HG03039 (cell line): ENCODE data around the gene TMBIM6.
"Not testable (repeated sequence)": the region's sequence is repeated elsewhere in the genome, so short reads cannot be mapped to it uniquely, and the experiment has no call there.

Experiments used
- ATAC-seq: cut with Tn5 transposase; IDR thresholded peaks from one replicate; pipeline ENCODE4 v1.9.1; 2021; ENCODE audit warnings: mild to moderate bottlenecking, moderate library complexity; ENCODE audit not compliant: unreplicated experiment

TMBIM6 gene

DNA sequence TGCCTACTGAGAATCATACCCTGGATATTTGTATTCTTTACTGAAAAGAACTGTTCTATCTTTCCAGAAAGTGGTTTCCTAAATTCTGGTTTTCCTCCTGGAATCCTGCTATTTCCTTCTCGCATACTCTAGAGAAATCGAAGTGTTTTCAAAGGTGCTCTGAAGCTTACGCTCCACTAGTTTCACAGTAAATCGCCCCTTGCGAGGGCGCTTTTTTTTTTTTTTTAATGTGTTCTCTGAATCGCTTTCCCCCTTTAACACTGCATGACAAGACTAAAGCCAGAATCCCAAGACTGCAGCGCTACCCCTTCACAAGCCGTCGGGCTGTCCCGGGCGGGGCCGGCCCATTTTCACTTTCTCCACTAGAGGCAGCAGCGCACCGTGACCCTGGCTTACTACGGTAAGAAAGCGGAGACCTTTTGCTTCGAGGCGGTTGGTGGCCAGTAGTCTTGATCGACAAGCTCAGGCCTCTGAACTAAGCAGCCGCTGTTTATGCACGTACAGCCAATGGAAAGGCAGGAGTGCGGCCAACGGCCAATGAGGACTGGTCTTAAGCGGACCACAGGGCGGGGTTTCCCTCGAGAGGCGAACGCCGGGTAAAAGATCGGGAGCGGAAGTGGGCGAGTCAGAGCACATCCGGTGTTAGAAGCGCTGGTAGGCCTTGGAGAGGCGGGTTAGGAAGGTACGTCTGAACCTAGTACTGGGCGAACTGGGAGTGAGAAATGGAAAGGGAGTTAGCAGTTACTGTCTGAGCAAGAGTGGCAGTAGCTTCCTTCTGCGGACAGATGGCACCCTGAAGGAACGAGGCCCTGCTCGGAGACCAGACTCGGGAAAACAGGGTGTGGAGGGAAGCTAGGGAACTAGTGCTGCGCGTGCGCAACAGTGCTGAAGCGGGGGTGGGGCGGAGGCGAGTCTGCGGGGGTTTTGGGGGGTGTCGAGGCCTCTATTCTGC, at the start of gene TMBIM6:
TSS of gene TMBIM6 (plus strand) at position 628 of the 952 bp plus-strand sequence. CDS start 10,937 bp downstream, outside the sequence.
- ATAC-seq: peak; percentile 95

DNA sequence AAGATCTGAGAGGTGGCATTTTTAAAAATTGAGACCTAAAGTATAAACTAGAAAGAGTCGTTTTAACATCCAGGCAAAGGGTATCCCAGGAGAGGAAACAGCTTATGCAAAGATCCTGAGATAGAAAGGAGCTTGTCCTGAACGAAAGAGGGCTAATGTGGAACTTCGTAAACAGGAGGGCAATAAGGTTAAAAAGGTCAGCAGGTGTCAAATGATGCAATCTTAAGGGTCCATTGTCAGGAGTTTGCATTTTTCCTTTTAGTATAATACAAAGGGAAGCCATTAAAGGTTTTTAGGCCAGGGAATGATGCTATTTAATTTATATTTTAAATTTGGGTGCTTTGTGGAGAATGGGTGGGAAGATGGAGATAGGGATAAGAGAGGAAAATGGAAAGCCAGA, 48.5 kb upstream of the TMBIM6 start:
- no peak for ATAC-seq

- ATAC-seq: no peak
These were observed 47.4 kb upstream of the TMBIM6 start for GRCh38 chr12:49693931-49694444.

GRCh38 chr12:49696723-49697122, 44.6 kb upstream of the TMBIM6 start:
- no peak for ATAC-seq

DNA sequence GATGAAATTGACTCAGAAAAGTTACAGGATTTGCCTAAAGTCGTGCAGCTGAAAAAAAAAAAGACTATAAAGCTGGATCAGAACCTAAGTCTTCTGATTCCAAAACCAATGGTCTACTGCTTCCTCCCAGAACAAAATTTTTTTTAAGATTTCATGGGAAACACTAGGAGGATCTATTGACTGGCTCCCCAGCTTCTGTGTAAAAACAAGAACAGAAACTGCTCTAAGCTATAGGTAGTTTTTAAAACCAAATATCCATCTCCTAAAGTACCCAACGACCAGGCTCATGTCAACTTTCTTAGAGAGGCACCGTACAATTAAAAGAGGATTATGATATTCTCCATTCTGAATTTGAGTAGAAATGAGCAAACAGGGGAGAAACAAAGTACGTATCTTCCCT, 43.5 kb upstream of the TMBIM6 start:
- ATAC-seq: no peak

DNA sequence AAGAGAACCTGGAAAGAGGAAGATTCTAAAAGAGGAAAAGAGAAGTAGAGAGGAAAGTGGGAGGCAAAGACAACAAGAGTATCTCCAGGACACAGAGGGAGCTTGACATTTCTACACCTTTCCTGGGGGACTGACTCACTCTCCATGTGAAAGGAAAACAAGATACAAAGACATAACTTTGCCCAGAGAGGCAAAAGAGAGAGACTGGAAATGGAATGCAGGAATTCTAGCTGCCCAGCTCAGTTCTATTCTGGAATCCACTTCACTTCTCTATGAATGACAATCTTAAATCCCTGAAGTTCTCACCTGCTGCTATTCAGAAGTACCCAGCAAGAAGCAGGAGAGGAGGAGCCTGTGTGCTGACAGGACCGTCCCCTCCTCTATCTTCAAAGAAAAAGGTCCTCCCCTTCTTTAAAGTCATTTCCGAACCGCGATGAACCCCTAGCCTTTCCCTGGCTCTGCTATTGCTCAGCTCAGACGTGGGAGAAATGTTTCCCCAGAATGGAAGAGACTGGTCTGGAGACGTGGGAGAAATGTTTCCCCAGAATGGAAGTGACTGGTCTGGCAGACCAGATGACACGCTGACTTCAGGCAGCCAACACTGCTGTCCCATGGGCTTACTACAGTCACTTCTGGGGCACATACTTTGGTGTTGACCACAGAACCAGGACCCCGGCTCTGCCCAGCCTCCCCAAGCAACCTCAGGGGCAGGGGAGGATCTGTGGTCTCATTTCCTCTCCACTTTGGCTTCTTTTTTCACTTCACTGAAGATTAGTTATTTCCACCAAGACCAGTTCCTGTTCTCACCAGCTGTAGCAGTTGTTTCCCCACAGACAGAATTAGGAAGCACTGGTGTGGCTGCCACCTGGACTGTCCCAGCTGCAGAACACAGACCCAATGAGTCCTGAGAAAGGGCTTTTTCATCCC, 42.5 kb upstream of the TMBIM6 start:
- peak; percentile 61 for ATAC-seq

GRCh38 chr12:49702009-49702408, 39.3 kb upstream of the TMBIM6 start:
- ATAC-seq: no peak

DNA sequence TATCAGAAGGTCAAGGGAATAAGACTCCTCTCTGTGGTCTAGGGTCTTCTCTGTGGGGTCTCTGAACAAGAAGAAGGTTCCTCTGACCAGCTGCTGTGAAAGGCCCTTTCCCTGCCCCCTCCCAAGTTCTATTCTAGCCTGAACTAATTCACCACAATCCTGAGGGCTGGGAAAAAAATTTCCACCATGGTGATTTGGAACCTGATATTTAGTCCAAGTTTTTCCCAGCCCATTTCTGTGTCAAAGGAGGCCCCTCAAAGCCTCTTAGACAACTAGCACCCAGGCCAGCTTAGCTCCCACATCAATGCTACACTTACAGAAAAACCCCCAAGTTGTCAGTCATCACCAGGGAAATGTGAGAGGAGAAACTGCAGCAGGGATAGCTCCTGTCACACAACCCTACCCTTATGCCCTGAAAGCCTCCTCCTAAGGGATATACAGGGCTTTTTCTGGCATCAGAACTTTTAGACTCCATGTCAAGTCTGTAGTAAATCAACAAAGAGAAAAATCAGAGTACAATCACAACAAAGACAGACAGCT, 38.6 kb upstream of the TMBIM6 start:
- no peak for ATAC-seq

GRCh38 chr12:49703647-49704137, 37.7 kb upstream of the TMBIM6 start:
- no peak for ATAC-seq

GRCh38 chr12:49705479-49706134, 35.8 kb upstream of the TMBIM6 start:
- ATAC-seq: no peak

GRCh38 chr12:49706351-49707127, 34.8 kb upstream of the TMBIM6 start:
- peak; percentile 24 for ATAC-seq

GRCh38 chr12:49707128-49707811, 34.1 kb upstream of the TMBIM6 start, which contains the start of gene FMNL3:
FMNL3 (minus strand) TSS chr12:49707405; CDS start chr12:49707180, 225 bp downstream.
- ATAC-seq: peak; percentile 60

DNA sequence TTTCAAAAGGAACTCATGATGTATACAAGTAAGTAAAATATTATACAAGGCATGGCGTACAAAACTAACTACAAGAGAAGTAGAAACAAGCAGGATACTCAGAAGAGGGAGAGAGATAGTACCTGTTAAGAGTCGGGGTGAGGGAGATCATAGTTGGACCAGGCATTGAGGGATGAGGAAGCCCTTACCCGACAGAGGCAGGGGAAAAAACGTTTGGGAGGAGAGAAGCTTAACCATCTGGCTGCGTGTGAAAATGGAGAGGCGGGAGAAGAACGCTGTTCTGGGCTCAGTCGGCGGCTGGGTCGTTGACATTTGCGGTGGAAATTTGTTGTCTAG, 33.6 kb upstream of the TMBIM6 start:
- no peak for ATAC-seq

GRCh38 chr12:49708851-49709250, 32.5 kb upstream of the TMBIM6 start:
- ATAC-seq: no peak

DNA sequence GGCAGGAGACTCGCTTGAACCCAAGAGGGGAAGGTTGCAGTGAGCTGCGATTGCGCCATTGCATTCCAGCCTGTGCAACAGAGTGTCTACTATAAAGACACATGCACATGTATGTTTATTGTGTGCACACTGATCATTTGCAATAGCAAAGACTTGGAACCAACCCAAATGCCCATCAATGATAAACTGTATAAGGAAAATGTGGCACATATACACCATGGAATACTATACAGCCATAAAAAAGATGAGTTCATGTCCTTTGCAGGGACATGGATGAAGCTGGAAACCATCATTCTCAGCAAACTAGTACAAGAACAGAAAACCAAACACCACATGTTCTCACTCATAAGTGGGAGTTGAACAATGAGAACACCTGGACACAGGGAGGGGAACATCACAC, 27.4 kb upstream of the TMBIM6 start:
- not testable (repeated sequence) for ATAC-seq

GRCh38 chr12:49716553-49716952, 24.8 kb upstream of the TMBIM6 start:
- no peak for ATAC-seq

- not testable (repeated sequence) for ATAC-seq
These were observed 23.6 kb upstream of the TMBIM6 start for GRCh38 chr12:49717800-49718199.

GRCh38 chr12:49720214-49720613, 21.1 kb upstream of the TMBIM6 start:
- no peak for ATAC-seq

GRCh38 chr12:49721355-49721754, 20.0 kb upstream of the TMBIM6 start:
- not testable (repeated sequence) for ATAC-seq
